GM12864 (cell line): Measurements from ENCODE around the gene LEMD2.

Source experiments
- DNase-seq: peaks from one replicate; pipeline ENCODE4 v3.0.0-alpha.2; 2011; ENCODE audit warnings: low read depth
- H3K4me3 ChIP-seq: 2 replicates; pipeline ENCODE4 v1.5.1; 2011; ENCODE audit warnings: mild to moderate bottlenecking, low read depth, low read length, control low read depth
- CTCF ChIP-seq: IDR thresholded peaks from 2 replicates; pipeline ENCODE4 v1.5.1; 2011; ENCODE audit warnings: low read depth, mild to moderate bottlenecking, moderate library complexity, low read length, control low read depth, inconsistent platforms; ENCODE audit errors: missing control alignments

Gene LEMD2

GRCh38 chr6:33823806-33824205, 34.9 kb upstream of the LEMD2 start:
- no peak overlapping the region for H3K4me3 ChIP-seq
- DNase-seq, result no peak
- TF ChIP-seq CTCF, result no peak

GRCh38 chr6:33822575-33823395, 33.9 kb upstream of the LEMD2 start:
- H3K4me3 ChIP-seq, result no peak overlapping the region
- peak; percentile 41 for TF ChIP-seq CTCF
- no peak for DNase-seq

GRCh38 chr6:33820784-33821520, 32.0 kb upstream of the LEMD2 start:
- DNase-seq, result no peak
- no peak overlapping the region for H3K4me3 ChIP-seq
- TF ChIP-seq CTCF, result no peak

GRCh38 chr6:33820243-33820642, 31.3 kb upstream of the LEMD2 start:
- DNase-seq, result no peak
- TF ChIP-seq CTCF, result no peak

DNA sequence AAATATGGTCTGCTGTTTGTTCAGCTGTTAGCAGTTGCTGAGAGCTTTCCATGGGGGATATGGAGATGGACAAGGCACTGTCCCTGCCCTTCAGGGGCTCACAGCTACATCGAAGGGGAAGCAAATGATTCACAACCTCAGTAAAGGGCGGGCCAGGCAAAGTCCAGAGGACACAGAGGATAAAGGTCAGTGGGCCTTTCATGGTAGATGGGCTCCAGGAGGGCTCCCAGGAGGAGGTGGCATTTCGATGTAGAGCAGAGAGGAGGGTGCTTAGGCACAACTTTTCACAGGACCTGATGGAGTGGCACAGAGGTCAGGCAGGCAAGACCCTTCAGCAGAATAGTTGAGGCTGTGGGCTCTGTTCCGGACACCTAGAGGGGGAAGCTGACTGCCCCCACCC, 30.1 kb upstream of the LEMD2 start:
- DNase-seq, result no peak
- H3K4me3 ChIP-seq, result no peak overlapping the region
- no peak for TF ChIP-seq CTCF

More at GRCh38 chr6:33820243-33820642, 31.3 kb upstream of the LEMD2 start:
- no peak overlapping the region for H3K4me3 ChIP-seq

- no peak for TF ChIP-seq CTCF
These were observed 29.4 kb upstream of the LEMD2 start for GRCh38 chr6:33818293-33818692.

More at GRCh38 chr6:33818293-33818692, 29.4 kb upstream of the LEMD2 start:
- H3K4me3 ChIP-seq, result no peak overlapping the region
- DNase-seq, result no peak
